OCI-LY3 (cell line): Measurements from ENCODE around the gene STX16.

Source experiments
- CTCF ChIP-seq: fragments of 200-600, 300-600 bp; sonication (generic); IDR thresholded peaks from 2 replicates; pipeline ENCODE4 v1.5.1; 2014; ENCODE audit warnings: antibody characterized with exemption, low read length, low read depth
- EZH2phosphoT487 ChIP-seq: fragments of 200-600 bp; shearing (Covaris generic); IDR thresholded peaks from 2 replicates; pipeline ENCODE4 v1.6.1; 2018; ENCODE audit warnings: antibody characterized with exemption, mixed run types, low read depth

- TF ChIP-seq EZH2phosphoT487 (no peak), CTCF (peak; percentile 12; the same call in 1 of the 2 replicates)
These were observed 22.4 kb upstream of the STX16 start for GRCh38 chr20:58628491-58629214.
